EL (cell line): ENCODE data around the gene PRC1.

Source experiments
- DNase-seq: peaks from one replicate; pipeline ENCODE4 v3.0.0-alpha.2; 2016

PRC1 gene

GRCh38 chr15:90954712-90955623, 39.4 kb downstream of the PRC1 start, which contains the start of gene RCCD1:
Gene RCCD1, plus strand, starts transcription at chr15:90954884. Its CDS starts 1,851 bp downstream, at chr15:90956735.
- peak; percentile 94 for DNase-seq

- DNase-seq: no peak
Observed at GRCh38 chr15:90953947-90954711, 40.2 kb downstream of the PRC1 start.

GRCh38 chr15:90952901-90953677, 41.2 kb downstream of the PRC1 start:
- no peak for DNase-seq

GRCh38 chr15:90950676-90951075, 43.7 kb downstream of the PRC1 start:
- DNase-seq: no peak

DNA sequence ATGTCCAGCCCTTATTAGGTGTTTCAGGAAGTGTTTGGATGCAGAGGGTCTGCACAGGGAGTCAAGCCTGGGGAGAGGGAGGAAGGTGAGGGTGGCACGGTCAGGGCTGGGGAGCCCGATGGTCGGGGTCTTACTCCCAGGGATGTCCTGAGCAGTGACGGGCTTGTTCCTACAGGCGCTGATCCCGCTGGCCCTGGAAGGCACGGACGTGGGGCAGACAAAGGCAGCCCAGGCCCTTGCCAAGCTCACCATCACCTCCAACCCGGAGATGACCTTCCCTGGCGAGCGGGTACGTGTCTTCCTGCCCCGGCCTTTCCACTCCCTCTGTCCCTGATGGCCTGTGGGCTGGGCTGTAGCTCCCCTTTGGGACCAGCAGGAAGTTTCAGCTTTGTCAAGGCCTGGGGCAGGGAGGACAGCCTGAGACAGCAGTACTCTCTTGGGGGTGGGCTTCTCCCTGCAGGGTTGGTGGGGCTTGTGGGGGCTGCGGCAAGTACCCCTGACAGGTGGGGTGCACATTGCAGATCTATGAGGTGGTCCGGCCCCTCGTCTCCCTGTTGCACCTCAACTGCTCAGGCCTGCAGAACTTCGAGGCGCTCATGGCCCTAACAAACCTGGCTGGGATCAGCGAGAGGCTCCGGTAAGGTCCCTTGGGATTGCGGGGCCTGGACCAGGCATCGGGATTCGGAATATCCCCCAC, 44.2 kb downstream of the PRC1 start:
- DNase-seq: no peak

DNA sequence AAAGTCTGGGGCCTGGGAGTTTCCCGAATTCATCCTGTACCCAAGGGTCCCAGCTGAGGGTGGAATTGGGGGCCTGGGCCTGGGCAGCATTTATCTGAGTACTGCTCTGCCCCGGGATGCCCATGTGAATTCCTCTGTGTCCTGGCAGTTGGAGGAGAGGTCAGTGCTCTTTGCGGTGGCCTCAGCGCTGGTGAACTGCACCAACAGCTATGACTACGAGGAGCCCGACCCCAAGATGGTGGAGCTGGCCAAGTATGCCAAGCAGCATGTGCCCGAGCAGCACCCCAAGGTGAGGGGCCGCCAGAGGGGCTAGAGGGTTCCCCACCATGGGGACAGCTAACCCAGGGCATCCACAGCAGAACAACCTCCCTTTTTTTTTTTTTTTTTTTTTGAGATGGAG, 45.8 kb downstream of the PRC1 start:
- DNase-seq: no peak

- DNase-seq: no peak
Observed at GRCh38 chr15:90947577-90948357, 46.6 kb downstream of the PRC1 start.

DNA sequence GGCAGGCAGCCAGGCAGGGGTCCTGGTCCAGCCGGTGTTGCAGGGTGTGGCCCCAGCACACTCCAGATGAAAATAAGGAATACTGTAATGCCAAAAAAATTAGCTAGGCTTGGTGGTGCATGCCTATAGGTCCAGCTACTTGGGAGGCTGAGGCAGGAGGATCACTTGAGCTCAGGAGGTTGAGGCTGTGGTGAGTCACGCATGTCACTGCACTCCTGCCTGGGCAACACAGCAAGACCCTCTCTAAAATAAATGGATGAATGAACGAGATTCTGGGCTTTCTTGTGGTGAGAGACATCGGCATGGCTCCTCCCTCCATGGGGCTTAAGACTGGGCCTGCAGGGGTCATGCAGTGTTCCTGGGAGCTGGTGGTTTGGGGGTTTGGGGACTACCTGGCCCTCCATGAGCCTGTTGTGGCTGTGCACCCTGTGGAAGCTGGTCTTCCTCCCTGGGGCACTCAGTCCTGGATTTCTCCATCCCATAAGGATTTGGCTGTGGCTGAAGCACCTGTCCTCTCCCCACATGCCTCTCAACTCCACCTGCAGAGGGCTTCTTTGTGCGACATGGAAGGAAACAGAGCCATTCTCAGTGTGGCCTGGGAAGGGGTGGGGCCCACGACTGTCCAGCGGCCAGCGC, 47.3 kb downstream of the PRC1 start:
- no peak for DNase-seq

DNA sequence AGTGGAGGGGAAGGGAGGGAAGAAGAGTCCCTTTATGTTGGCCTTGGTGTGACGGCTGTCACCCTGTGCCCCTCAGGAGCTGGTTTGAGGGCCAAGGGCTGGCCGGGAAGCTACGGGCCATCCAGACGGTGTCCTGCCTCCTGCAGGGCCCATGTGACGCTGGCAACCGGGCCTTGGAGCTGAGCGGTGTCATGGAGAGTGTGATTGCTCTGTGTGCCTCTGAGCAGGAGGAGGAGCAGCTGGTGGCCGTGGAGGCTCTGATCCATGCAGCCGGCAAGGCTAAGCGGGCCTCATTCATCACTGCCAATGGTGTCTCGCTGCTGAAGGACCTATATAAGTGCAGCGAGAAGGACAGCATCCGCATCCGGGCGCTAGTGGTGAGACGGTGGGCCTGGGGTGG, 47.8 kb downstream of the PRC1 start:
- no peak for DNase-seq

DNA sequence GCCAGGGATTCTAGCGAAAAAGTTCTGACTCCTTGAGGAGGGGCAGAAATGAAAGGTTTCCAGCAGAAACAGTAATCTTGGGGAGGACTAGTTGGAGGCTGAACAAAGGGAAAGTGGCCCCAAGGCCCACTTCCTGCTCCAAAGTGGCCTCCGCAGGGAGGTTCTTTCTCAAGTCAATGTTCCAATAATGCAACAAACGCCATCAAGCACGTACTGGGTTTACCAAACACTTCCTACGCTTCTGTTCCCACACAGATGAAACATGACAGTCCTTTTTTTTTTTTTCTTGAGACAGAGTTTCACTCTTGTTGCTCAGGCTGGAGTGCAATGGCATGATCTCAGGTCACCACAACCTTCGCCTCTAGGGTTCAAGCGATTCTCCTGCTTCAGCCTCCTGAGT, 49.2 kb downstream of the PRC1 start:
- no peak for DNase-seq

DNA sequence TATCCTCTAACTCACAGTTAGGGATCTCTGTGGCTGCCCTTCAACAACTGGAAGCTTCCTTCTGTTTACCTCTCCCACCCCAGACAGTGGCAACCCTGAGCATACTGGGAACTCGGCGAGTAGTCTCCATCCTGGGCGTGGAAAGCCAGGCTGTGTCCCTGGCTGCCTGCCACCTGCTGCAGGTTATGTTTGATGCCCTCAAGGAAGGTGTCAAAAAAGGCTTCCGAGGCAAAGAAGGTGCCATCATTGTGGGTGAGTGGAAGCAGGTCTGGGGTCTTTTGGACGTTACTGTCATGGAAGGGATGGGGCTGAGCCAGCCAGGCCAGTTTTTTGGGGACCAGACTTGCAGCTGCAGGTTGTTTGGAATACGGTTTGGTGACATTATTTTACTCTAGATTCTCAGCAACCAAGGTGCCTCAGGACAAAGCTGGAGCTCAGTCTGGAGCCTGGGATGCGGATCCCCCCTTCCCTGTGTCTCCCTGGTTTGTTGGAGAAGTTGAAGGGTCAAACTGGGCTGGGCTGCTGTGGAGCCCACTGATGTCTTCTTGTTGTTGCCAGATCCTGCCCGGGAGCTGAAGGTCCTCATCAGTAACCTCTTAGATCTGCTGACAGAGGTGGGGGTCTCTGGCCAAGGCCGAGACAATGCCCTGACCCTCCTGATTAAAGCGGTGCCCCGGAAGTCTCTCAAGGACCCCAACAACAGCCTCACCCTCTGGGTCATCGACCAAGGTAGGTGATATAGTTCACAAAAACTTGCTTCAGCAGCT, 51.8 kb downstream of the PRC1 start:
- no peak for DNase-seq

- DNase-seq: no peak
Observed at GRCh38 chr15:90941038-90941437, 53.3 kb downstream of the PRC1 start.

DNA sequence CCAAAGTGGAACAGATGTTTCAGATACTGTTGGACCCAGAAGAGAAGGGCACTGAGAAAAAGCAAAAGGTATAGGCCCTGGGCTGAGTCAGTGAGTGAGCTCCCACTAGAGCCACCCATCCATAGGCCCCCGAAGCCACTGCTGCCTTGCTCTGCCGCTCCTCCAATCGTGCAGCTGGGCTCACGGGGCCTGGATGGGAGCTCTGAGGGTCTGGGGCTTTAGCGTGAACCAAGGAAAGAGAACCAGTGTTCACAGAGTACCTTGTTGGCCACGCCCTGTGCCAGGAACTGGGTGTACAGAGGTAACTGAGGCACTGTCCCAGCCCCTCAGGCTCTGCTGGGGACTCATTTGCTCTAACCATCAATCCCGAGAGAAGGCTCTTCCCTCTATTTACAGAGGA, 54.6 kb downstream of the PRC1 start:
- no peak for DNase-seq

- DNase-seq: no peak
Observed at GRCh38 chr15:90938261-90938660, 56.1 kb downstream of the PRC1 start.

DNA sequence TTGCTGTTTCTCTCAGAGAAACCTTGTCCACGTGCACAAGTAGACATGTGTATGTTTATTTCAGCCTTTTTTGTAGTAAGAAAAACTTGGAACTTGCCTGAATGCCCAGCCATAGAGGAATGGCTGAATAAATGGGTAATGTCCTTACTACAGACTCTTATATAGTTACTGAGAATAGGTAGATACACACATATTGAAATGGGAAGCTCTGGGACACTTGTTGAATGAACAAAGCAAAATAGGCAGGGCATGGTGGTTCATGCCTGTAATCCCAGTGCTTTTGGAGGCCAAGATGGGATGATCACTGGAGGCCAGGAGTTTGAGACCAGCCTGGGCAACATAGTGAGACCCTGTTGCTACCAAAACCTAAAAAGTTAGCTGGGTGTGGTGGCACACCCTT, 57.5 kb downstream of the PRC1 start:
- no peak for DNase-seq

- DNase-seq: peak; percentile 87
Observed at GRCh38 chr15:90934949-90935751, 59.2 kb downstream of the PRC1 start, which contains the start of gene UNC45A. Gene UNC45A, plus strand, starts transcription at chr15:90935285. Its CDS starts 40 bp downstream, at chr15:90935325.

DNA sequence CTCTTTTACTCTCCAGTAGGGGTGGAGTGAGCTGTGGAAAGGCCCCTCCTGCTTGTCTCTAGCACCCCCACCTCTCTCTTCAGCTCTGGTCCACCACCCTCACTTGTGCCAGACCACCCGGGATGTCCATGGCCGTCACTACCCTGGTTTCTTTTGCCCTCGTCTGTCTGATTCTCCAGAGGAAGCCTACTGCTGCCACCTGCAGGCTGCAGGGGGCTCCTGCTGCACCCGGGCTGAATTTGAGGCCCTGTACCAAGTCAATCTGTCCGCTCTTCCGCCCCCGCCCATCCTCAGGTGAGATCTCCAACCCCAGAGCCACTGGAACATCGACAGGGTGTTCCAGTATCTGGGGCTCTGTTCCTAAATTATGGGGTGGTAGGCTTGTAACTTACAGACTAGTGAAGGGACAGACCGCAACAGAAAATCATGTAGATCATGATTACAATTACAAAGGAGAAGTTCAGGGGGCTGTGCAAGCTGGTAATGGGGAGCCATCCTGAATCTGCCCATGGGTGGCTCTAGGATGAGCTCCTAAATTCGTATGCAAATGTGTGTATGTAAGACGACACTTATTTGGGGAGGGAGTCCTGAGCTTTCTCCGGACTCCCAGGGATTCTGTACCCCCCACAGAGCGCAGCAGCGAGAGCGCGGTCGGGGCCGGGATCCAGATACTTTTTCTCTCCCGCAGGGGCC, 59.9 kb downstream of the PRC1 start:
- peak; percentile 84 for DNase-seq

GRCh38 chr15:90933301-90933700, 61.0 kb downstream of the PRC1 start:
- DNase-seq: no peak

- no peak for DNase-seq
Observed at GRCh38 chr15:90932660-90932991, 61.7 kb downstream of the PRC1 start.
